GM21447 (cell line): ENCODE data around the gene ZNF292.
A peak's percentile ranks its signal among the peaks of the same experiment; 100 is the strongest.
"Not testable (repeated sequence)": the region's sequence is repeated elsewhere in the genome, so short reads cannot be mapped to it uniquely, and the experiment has no call there.

Experiments used
- ATAC-seq: cut with Tn5 transposase; IDR thresholded peaks from one replicate; pipeline ENCODE4 v1.9.1; 2021; ENCODE audit not compliant: unreplicated experiment

ZNF292 gene

DNA sequence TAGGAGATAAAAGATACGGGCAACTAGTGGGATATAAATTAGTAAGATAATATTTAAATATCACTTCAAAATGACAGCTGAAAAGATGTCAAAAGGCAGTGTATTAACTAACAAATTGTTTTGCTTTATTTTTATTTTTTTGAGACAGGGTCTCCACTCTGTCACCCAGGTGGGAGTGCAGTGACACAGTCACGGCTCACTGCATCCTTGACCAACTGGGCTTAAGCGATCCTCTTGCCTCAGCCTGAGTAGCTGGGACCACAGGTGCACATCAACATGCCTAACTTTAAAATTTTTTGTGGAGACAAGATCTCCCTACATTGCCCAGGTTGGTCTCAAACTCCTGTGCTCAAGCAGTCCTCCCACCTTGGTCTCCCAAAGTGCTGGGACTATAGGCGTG, 5.9 kb downstream of the ZNF292 start:
- no peak for ATAC-seq

DNA sequence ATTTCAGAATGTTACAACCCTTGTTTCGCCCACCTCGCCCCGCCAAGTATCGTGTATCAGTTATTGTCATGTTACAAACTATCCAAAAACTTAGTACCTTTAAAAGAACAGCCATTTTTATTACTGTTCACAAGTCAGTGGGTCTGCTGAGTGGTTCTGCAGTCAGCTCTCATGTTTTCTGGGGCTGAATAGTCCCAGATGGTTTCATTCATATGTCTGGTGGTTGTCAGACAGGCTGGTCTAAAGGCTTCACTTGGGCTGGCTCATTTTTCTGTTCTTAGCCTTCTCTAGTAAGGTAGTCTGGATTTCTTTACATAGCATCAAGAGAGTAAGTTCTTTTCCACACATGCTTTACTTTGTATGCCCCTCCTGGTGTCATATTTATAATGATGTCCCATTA, 8.6 kb downstream of the ZNF292 start:
- ATAC-seq: no peak

DNA sequence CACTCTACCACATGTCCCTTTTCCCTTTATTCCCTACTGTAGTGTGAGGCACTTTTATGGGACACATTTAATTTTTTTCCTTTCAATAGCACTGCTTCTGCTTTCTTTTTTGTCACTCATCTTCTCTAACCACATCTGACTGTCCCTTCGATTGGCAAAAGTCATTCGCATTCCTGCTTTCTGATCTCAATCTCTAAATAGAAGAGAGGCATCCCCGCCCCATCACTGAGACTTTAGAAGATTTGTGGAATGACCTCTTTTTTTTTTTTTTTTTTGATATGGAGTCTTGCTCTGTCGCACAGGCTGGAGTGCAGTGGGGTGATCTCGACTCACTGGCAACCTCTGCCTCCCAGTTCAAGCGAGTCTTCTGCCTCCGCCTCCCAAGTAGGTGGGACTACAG, 9.1 kb downstream of the ZNF292 start:
- no peak for ATAC-seq

DNA sequence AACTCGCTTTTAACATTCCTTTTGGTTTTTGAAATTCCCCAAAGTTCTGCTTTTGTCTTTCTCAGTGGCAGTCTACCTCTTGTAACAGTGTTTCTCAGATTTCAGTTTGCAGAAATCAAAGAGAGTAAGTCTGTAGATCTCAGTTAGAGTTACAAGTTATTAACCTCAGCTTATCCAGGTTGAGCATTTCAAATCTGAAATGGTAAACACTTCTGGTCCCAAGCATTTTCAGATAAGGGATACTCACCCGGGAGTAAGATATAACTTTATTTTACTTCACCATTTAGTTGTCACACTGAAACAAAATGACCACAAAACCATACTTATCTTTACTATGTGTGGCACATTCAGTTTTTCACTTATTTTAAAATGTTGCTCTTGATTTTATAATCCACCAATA, 9.8 kb downstream of the ZNF292 start:
- no peak for ATAC-seq

DNA sequence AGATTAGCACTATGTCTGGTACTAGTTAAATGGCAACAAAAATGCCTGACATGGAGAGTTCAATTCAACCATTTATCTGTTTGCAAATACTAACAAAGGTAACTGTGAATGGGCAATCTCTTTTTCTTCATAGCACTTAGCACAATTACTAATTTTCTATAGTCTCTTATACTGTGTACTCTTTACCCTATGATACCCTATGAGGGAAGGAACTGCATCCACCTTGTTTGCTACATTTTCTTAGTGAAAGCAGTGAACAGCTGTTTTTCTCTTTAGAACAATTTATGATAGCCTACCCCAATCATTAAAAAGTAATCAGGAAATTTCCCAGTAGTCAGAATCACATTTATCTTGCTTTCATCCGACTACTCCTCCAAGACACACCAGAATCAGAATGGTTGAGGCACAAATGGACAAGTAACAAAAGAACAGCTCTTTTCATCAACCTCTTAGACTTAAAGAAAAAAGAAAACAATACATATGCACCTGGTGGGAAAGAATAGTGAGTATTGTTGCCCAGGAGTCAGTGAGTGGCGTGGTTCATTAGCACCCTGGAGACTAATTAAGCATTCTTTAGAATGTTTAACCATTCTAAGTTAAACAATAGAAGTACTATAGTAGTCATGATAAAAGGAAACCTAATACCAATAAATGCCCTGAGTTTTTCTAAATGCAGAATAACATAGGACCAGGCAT, 16.7 kb downstream of the ZNF292 start:
- ATAC-seq: no peak

DNA sequence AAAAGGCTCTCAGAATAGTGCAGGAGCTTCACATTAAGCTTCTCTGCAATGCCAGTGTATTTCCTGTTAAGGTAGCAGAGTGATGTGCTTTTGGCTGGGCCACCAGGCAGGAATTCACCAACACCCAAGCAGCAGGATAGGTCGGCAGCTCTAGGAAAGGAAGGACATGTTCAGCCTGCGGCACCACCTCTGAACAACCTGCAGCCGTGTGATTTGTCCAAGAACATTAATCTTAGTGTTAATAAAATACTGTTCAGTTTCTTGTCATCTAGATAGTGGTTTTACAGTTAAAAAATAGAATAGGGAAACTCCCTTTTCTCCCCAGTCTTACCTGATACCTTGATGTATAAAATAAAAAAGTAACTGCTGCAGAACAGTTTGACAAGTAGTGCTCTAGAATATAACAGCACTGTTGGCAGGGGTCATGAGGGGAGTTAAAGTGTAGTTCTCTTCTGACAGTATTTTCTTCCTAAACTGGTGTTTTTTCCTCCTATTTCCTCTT, 18.8 kb downstream of the ZNF292 start:
- ATAC-seq: peak; percentile 54

DNA sequence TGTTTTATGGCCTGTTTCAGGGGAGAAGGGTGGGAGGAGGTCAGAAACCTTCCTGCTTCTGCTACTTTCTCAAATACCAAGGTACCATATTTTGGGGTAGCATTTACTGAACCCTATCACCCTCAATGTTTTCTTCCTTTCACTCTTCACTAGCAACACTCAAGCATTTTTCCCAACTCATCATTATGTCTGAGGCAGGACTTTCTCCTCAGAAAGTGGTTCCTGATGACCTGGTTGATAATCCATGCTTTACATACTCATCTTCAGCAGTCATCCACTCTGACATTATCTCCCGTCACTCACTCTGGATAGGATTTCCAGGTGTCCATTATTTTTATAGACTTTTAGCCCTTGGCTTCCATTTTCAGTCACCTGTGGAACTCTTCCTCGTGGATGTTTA, 21.1 kb downstream of the ZNF292 start:
- no peak for ATAC-seq

DNA sequence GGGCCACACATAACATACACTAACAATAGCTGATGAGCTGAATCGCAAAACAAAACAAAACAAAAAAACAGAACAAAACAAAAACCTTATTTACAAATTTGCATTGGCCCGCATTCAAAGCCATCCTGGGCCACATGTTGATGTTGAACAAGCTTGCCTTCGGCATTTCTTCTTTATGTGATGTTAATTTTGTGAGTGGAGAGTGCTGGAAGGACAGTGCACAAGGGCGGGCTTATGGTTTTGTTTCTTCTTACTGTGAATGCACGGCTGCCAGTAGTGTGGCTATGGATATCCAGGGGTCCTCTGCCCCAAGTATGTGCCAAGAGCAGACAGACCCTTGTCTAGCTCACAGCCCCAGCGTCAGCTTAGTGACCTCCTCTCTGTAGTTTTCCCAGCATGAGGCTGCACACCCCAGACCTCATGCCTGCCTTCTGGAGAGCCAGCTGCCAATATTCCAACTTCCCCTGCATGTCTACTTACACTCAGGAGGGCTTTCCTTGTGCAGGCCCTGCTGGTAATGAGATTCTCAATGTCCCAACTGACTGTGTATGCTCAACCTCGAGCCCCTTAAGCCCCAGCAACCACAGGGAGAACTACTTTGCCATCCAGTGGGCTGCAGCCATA, 24.9 kb downstream of the ZNF292 start:
- no peak for ATAC-seq

DNA sequence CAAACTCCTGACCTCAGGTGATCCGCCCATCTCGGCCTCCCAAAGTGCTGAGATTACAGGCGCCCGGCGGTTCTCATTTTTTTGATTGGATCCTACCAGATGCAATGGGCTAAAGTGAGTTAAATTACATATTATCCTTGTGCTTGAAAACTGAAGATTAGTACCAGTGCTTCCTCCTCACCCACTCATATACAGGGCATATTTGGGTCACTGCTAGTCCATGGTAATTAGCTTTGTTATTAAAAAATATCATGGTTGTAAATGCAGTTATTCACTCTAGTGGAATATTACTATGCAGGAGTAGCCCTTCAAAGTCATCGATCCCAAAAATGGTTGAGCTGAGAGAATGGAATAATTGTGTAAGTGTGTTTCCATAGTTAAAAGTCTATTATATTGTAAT, 26.5 kb downstream of the ZNF292 start:
- no peak for ATAC-seq

DNA sequence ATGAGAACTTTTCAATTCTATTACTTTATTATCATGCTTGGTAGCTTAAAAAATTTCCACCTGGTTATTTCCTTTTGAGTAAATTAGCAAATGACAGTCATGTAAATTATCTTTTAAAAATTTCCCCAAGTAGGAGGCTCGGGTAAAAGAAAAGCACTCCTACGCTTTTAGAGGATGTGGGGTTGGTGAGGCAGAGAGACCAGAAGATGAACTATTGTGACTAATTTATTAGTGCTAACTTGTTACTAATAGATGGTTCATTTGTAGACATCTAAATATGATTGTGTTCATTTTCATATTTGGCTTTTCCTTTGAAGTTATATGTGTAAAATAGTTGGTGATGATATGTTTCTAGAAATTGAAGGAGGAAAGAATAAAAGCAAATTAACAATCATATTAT, 27.0 kb downstream of the ZNF292 start:
- peak; percentile 81 for ATAC-seq

DNA sequence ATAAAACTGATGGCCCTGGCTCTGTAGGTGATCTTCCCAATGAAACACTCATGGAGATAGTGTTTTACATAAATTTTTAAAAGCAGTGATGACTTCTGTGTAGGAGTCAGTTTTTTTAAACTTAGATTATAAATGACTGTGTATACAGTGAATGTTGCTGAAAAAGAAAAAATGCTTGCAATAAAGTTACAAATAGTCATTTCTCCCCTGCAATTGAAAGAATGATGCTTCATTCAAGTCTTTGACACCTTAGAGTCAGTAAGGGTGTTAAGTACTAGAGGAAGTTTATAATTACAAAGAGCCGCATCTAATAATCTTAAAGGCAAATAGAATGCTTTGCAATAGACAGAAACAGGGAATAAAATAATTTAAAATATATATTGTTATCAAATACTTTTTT, 27.6 kb downstream of the ZNF292 start:
- no peak for ATAC-seq

DNA sequence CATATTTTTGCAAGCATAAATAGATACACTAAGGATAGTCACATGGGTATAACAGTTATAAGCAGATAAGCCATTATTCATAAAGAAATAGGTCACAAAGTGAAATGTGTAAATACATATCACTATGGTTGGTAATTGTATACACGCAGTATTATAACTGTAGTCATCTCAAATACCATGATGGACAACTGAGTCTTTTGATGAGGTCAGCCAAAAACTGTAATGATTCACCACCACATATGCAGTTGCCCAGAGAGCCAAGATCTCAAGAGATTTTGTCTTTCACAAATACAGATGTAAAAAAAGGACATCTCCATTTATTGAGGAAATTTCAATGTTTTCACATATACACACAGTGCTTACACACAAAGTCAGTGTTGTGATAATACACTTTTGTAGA, 28.3 kb downstream of the ZNF292 start:
- ATAC-seq: no peak

DNA sequence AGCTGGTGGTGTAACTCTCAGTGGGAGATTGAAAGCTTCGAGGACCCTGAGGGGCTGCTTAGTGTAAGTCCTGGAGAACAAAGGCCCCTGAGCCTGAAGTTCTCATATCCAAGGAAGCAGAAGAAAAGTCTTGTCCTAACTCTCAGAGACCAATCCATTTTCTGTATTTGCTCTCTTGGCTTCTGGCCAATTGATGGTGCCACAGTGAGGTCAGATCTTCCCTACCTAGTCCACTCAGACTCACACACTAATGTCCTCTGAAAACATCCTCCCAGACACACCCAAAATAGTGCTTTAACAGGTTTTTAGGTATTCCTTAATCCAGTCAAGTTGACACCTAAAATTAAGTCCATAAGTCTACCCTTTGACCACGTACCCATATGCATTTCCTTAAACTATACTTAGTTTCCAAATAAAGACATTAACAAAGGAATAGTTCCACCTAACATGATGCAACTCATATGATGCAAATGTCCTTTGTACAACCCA, 29.4 kb downstream of the ZNF292 start:
- no peak for ATAC-seq

DNA sequence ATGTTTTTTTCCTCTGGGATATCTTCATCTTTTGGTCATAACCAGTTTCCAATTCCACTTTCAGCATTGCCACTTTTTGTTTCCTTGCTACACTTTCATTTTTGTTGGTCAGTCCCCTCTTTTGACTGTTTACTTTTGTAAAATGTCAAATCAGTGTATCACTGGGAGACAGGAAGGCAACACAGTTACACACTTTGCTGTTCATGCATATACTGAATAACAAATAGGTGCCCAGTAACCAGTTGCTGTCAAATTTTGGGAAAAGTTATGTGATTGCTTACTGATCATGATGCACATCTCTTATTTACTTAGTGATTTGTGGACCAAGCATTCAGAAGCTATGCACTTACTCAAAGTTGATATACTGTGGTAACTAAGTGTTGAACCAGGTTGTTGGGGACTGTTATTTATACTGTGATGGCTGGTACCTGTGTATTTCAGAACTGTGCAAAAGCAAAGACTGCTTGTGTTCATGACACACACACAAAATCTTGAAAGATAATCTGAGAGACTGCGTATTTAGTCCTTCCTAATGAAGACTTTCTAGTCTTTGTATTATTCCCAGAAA, 41.0 kb downstream of the ZNF292 start:
- ATAC-seq: no peak

DNA sequence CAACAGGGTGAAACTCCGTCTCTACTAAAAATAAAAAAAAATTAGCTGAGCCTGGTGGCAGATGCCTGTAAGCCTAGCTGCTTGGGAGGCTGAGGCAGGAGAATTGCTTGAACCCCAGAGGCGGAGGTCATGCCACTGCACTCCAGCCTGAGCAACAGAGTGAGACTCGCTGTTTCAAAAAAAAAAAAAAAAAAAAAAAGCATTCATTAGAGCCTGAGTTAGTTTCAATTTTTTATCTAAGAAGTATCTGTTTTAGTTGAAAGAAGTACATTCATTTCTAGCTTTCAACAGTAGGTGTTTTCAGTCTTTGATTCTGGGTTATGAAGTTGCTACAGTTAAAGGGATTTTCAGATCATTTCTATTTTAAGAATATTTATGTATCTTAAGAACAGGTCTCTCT, 42.2 kb downstream of the ZNF292 start:
- ATAC-seq: peak; percentile 81

DNA sequence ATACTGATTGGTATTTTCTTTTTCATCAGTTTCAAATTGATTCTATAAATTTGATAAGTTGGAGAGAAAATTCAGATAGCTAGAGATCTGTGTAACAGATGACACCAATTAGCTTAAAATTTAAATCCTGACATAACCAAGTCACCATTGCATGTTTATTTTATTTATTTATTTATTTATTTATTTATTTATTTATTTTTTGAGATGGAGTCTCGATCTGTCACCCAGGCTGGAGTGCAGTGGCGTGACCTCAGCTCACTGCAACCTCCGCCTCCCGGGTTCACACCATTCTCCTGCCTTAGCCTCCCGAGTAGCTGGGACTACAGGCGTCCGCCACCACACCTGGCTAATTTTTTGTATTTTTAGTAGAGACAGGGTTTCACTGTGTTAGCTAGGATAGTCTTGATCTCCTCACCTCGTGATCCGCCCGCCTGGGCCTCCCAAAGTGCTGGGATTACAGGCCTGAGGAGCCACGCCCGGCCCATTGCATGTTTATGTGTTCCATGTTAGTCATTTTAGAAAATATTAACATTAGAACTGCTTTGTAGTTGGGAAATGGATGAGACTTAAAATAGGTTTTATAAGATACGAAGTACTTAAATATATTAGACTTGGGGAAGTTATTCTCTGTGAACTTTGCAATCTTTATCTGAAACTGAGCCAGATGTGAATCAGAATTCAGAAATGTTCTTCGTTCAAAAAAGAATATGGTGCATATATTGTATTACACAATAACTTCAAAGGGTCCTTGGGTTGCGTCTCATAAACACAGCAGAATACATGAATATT, 42.9 kb downstream of the ZNF292 start:
- ATAC-seq: not testable (repeated sequence)

DNA sequence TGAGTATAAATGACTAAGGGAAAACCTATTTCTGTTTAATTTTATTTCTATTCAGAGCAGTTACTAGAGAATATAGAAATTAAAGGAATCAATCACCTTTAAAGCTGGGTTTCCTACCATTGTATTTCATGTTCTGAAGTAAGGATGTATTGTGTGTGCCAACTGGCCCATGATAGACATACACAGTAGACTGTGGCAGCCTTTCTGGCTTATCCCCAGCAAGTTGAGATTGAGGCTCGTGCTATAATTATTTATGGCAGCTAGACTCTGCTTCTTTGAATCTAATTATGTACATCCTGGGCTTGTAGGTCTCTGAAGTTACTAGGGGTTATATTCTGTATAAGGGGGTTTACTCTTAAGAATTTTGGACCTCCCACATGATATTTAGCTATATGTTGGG, 44.4 kb downstream of the ZNF292 start:
- no peak for ATAC-seq

DNA sequence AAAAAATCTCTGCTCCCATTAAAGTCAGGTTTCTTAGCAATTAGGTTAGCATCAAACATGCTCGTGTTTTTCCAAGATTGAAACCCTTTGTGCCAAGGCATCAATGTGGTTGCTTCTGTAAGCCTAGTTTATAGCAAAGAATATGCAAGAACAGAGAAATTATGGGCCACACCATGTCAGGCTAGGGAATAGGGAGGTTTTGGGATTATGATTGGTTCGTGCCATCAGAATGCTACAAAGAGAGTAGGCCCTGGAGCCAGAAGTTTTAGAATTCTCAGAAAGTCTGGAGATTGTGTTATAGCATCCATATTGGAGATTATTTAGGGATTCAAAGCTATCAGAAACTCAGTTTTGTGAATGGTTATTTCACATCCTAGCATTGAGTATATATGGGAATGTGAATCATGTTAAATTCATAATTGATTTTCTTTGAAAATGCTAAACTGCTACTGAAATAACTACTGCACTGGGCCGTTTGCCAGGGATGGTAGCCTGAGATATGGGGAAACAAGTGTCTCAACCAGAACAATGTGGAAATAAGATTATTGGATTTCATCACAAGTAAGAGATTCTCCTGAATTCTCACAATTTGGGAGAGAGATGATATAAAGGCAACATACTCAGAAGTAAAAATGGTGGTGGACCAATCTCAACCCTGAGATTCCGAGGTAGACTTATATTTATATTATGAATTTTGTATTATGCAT, 45.3 kb downstream of the ZNF292 start:
- no peak for ATAC-seq

DNA sequence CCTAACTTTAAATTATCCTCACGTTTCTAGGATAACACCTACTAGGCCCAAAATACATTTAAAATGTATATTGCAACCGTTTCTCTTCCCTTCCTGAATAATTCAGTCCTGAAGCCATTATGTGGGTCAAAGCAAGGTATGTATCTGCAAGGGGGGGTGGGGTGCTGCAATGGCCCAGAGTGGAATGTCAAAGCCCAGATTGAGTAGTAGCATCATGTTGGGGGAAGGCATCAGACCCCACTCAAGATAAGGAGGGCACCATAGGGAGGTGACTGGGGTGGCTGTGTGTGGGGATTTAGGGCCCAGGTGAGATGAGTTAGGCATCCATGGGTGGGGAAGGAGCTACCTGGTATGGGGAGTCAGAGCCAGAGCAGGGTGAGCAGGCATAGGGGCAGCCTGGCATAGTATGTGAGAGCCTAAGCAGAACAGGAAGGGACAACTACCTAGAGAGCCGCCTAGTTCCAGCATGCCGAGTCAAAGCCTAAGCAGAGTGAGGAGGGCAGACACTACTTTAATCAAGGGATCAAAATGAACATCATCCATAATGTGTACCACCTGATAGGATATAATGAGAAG, 48.2 kb downstream of the ZNF292 start:
- no peak for ATAC-seq

DNA sequence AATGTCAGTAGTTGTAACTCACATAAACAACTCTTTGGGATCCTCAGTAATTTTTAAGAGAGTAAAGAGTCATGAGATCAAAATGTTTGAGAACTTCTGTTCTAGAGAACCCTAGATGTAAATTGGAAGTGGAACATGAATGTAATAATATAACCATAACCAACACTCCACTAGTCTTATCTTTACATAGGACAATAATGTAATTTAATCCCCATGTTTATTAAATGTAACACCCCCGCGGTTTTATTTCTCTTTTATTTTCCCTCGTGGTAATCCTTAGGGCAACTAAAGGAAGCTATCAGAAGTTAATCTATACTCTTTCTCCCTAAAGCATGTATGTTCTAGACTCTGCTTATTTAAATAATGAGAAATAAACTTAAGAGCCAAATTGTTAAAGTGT, 54.4 kb downstream of the ZNF292 start:
- ATAC-seq: no peak

DNA sequence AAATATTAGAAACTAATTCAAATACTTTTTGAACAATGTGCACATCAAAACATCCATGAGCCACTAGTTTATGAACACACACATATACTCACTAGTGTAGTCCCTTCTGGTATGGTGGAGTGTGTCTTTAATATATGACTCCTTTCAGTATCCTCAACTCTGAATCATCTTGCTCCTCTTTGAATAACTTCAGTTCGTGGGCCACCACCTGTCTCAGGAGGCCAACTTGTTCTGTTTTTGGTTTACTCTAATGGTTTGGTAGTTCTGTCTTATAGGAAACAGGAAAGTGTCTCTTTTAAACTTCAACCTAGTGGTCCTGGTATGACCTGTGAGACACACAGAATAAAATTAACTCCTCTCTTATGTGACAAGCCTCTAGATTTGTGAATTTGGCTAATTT, 55.6 kb downstream of the ZNF292 start:
- ATAC-seq: peak; percentile 98
